Activated CD4-positive, alpha-beta T cell treated with anti-CD3 and anti-CD28 coated beads for 1 hour (primary cell): ENCODE results near the gene TMPRSS11D.

Experiments used
- DNase-seq: peaks from one replicate; pipeline ENCODE4 v3.0.0-alpha.2; 2020

TMPRSS11D gene

DNA sequence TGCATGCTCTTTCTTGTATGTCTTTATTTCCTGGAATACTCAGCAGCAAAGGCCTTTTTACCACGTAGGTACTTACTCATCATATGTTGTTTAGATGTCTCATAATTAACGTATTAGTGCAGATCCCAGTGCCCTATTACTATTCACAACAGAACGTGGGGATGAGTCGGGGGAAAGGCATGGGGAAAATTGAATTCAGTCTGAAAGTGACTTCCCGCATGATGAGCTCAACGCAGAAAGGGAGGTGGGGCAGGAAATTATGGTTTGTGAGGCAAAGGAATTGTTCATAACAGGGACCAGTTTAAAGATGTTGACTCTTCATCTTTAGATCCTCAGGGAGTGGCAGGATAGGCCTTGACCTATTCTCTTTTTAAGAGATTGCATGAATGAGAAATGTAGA is 2.0 kb upstream of the TMPRSS11D start:
- DNase-seq = no peak

DNA sequence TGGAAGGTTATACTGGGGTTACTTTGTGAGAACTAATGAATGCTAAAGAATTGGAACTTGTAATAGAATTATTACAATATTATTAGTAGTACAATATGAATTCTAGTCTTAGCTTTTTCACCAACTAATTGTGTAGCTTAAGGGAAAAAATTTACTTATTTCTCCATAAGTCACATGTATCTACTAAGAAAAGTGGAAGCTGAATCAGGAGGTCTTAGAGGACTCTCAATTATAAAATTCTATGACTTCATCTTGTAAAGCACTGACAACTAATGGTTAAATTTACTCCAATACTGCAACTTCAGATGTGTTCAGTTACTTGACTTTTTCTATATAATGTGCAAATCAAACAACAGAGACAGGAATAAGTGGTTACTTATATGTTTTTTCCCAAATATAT is 899 bp upstream of the TMPRSS11D start:
- DNase-seq = no peak

DNA sequence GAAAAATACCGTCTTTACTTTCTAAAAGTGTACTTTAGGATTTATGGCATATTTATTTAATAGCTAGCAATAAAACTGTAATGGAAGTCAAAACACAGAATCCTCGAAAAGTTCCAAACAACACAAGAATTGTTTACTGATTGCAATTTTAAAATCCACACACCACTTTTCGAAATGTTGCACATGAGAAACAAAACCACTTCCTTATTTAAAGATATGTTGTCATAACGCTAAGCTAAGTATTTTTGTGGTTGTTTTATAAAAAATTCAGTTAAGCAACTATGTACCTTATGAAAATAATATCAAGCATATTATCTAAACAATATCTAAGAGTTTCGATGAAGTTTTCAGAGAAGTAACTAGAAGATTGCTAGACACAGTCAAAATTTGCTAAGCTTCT is 344 bp downstream of the TMPRSS11D start:
- no peak for DNase-seq

DNA sequence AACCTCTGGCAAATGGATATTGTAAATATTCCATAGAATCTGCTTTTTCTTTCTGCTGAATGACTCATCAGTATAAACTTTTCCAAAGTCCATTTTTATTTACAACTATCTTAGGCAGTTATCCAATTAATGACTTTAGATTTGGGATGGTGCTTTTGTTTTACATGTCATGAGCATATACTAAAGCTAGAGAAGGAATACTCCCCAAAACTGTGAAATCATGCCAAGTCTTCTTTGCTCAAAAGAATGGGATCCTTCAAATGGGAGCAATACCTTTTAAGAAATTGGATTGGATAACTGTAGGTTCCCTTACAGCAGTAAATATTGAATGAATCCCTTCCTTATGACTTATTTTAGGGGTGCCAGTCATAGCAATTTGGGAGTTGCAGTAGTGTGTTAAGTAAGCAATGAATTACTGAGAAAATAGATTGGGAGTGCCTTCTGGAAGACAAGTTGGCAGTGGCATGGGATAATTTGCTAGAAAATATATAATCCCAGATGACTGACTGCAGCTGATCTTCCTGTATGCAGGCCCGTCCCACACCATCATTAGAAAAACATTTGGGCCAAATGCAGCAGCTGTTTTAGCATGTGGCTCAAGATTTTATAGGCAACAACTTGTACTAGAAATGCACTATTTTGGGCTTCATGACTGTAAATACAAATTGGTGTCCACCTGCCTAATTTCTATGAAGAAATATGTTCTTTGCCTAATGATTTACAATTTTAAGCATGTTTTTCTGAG is 2.8 kb downstream of the TMPRSS11D start:
- DNase-seq = no peak

DNA sequence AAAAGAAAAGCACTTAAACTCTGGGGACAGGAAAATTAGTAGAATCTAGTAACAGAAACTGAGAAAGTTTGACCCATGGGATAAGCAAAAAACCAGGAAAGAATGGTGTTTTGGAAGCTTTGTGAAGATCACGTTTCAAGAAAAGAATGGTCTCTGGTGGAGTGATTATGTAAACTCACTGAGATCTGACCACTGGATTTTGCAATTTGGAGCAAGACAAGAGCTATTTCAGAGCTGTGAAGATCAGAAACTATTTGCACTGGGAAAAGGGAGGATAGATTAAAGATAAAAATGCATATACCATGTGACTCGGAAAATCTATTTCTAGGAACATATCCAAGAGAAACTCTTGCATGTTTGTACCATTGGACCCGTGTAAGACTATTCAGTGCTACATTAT is 4.3 kb downstream of the TMPRSS11D start:
- no peak for DNase-seq

DNA sequence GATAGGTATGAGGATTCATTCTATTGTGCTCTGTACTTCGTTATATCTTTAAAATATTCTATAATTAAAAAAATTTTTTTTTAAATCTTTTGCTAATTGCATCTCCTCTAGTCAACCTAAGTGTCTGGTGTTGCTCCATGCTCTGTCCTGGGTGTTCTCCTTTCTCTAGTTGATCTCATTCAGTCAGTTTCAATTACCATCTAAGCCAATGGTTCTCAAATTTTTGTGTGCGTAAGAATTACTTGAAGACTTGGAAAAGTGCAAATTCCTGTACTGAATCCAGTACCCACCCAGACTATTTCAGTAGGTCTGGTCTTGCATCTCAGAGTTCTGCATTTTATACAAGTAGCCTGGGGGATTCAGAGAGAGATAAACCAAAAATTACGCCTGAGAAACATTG is 6.7 kb downstream of the TMPRSS11D start:
- no peak for DNase-seq

DNA sequence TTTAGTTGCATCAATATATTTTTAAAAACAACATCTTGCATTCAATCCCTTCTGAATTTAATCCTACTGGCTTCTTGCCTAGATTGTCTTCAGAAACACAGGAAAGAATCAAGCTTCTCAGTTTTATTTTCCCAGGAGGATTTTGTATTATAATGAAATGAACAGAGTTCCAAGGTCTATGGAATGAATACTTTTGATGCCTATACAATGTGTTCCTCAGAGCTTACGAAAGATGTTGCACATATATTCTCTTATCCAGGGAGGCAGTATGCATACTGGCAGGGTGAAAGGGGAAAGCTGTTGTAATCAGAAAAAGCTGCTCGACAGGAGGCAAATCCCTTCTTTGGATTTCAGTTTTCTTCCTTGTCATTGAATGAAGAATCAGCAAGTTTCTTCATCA is 8.8 kb downstream of the TMPRSS11D start:
- DNase-seq = no peak

DNA sequence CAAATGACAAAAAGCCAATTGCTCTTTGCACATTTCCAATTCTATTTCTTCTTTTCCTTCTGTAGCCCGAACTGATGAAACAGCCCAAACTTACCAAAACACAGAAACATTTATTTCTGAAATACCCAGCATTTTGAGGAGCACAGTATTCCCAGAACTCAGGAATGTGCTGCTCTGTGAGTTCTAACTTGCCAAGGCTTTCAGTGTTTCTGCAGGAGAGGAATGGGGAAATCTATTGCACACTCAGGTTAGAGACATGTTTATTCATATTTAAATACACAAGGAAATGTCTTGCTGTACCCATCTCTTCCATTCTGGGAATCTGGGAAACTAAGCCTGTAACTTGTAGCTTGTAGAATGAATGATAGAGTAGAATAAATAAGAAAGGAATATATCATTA is 10.7 kb downstream of the TMPRSS11D start:
- DNase-seq = no peak

DNA sequence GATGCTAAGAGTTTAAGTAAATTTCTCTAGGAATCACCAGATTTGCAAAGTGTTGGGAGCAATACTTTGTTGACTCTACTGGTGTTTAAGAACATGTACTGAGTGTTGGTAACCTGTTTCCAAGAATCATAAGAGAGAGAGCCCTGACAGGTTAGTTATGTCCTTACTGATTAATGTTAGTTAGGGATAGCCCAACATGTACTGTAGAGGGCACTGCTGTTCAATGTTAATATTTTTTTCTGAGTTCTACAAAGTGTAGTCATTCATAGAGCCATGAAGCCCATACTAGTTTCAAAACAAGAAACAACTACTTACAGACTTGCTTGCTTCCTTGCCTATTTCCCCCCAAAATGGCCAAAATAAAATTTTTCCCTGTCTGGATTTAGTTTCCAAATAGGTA is 11.9 kb downstream of the TMPRSS11D start:
- no peak for DNase-seq

DNA sequence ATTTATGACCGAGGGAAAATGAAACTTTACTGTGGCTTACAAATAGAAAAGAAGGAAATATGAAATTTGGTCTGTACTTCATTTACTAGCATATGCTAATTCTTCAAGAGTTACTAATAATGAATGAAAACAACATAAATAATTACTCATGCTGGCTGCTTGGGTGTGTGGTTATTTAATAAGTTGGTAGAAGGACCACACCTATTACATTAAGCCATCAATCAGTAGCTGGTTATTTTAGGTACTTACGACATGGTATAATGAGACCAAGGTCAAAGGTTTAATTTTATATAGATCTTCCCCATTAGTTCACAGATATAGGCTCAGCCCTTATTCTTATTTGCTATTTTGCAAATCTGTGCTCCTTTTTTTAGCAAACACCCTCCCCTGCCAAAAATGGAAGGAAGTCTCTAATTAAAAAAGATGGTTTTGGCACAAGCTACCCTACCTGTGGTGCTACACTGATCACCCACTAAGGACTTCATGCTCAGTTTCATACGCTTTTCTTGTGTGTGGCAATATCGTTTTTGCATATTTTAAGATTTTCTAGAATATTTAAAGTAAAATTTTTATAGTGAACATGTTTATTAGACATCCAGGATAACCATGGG is 14.1 kb downstream of the TMPRSS11D start:
- DNase-seq = no peak

DNA sequence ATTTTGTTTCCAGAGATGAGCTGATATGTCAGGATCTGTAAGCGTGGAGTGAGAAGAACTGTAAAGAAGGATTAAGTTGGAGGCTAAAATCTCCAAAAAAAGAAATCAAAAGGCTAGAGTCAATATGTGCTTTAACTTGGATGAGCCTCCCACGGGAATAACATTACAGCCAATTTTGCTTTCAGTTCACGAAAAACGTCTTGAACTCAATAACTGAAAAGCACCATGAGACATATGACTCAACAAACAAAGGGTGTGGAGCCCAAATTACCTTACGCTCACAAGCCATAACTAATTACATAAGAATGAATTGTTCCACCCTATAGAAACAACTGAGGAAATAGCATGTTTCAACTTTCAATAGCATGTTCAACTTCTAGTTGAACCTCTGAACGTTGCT is 22.3 kb downstream of the TMPRSS11D start:
- no peak for DNase-seq

DNA sequence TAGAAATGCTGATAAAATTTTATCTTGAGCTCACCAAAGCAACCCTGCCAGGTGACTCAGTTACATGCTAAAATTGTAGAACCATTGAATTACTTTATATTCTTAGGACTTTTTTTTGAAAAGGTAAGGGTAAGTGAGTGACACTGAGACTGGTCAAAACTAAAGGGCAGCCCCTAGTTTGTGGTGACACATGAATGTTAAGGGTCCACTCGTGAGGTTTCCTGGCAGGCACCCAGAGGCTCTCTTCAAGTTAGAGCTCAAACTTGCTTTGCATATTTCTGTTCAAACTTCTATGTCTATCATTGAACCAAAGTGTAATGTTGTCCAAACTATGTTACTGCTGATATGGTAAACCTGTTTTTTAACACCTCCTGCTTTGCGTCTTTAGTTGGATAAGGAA is 30.5 kb downstream of the TMPRSS11D start:
- no peak for DNase-seq

DNA sequence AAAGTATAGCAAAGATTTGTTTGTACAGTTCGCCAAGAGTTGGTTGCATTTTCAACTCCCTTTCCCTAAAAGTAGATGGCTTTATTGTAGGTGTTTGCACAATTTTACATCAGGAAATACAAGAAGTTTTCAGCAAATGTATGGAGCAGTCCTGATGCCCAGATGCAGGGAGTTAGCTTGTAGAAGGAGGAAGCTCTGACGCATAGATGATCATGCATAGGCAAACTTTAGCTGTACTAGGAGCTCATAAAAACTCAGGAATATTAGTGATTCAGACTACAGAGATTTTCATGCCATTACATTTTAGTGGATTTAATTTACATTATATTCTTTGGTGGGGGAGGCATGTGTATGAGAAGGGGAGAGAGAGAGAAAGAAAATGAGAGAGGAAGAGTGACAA is 62.9 kb downstream of the TMPRSS11D start:
- DNase-seq = no peak

DNA sequence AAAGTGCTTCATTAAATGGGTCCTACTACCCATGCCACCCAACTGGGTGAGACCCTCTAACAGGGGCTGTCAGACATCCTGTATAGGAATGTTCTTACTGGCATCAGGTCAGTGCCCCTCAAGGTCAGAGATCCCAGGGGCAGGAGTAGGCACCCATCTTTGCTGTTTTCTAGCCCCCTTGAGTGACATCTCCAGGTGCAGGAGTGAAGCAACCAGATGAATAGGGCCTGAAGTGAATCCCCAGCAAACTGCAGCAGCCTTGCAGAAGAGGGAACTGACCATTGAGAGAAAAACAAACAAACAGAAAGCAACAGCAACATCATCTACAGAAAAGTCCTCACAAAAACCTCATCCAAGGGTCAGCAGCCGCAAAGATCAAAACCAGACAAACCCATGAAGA is 73.8 kb downstream of the TMPRSS11D start:
- DNase-seq = no peak

DNA sequence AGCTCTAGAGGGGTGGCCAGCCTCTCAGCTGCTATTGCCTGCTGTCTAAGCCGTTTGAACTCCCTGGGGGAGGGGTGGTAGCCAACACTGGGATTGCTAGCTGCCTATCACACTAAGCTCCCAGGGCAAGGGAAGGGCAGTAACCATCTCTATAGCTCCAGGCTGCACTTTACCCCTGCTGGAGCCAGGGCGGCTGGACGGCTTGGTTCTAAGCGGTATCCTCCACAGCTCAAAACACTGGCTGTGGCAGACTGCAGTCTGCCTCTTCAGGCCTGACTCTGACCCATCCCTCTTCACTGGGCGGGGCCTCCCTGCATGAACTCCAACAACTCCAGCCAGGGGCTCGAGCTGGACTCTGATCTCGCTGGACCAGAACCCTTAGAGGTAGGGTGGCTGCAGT is 74.3 kb downstream of the TMPRSS11D start:
- no peak for DNase-seq

DNA sequence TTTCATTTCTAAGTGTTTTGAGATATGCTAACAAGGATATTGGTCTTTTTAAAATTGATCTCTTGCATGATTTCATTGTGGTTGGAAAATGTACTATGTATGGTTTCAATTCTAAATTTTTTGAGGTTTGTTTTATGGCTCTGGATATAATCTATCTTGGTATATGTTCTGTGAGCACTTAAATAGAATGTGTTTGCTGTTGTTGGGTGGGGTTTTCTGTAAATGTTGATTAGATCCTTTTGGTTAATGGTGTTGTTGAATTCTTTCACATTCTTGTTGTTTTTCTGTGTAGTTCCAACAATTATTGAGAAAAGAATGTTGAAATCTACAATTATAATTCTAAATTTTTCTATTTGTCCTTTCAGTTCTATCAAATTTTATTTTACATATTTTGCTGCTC is 87.0 kb downstream of the TMPRSS11D start:
- no peak for DNase-seq

DNA sequence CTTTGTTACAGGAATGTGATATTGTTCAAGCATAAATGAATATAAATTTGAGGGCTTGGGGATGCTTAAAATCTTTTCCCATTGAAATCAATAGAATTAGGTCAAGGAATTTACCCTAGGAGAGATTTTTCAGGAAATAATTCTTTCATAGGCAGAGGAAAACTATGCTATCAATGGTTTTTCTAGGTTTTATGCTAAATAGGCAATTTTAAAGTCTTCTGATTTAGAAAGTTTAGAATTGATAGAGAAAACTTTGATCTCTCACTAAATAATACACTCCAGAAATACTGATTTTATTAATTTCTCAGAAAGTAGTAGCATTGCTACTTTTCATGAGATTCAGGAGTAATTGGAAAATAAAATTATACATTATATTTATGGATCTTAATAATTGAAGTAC is 93.1 kb downstream of the TMPRSS11D start:
- no peak for DNase-seq

DNA sequence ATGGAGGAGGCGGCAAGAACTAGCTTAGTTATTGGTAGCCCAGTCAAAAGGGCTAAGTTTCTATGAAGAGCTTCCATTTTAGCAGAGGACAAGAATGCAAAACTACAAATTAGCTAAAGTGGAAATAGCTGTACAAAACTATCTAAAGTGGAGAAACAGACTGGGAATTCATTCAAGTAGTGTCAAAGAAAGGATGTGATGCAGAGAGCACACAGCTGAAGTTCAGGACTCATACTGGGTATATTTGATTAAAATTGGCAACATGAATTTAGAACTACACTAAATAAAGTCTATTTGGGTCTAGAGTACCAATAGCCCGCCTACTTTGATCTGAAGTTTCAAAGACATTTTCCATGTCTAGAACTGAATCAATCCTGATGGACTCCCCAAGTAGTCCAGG is 96.5 kb downstream of the TMPRSS11D start:
- DNase-seq = no peak

DNA sequence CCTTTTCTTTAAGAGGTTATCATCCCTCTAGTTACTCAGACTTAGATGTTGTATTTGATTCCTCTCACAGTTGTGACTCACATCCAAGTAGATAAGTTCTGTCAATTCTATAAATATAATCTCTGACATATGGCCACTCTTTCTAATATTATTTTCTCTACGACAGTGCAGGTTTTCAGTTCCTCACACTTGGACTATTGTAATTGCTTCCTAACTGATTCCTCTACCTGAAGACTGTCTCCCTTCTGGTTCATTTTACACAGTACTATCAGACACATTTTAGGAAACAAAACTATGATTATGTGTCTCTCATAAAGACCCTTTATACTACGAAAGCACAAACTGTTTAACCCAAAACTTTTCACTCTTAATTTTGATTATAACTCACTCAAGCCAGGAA is 98.3 kb downstream of the TMPRSS11D start:
- DNase-seq = no peak

DNA sequence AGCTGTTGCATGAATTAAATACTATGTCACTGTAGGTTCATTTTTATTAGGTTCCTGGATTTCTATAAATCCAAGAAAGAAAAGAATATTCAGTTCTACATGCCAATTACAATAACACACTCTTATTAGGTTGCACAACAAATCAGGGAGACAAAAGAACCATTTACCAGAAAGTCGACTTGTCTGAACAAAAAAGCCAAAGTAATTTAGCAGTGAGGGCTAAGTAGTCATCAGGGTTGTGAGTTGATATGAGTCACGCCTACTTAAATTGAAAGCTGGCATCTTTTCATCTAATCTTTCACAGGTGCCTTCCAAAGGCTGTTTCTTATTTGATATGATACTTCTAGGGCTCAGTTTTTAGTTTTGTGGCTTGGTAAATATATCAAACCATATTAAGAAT is 104.2 kb downstream of the TMPRSS11D start:
- no peak for DNase-seq

DNA sequence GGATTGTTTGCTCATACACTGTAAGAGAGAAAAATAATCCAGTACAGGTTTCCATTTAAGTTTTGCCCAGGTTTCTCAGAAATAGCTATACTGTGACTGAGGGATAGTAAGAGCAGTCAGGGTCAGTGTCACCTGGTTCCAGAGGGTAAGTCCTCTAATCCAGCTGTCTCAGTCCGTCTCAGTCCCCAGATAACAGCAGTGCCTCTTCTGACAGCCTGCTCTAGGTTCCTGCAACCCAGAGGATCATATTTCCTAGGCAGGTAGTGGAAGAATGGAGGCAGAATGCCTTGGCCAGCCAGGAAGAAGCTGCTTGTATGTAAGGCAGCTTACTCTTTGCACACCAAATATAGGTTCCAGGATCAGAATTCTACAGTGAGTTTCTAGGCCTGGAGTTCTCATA is 107.1 kb downstream of the TMPRSS11D start:
- no peak for DNase-seq
